Mucosa of stomach (tissue), 1 donor: ENCODE data around the gene GOLGA6L7.
"Not testable (repeated sequence)": the region's sequence is repeated elsewhere in the genome, so short reads cannot be mapped to it uniquely, and the experiment has no call there.

Experiments used
- H3K27me3 ChIP-seq: one replicate; pipeline ENCODE4 v1.7.0; 2013; ENCODE audit warnings: mild to moderate bottlenecking, low read length; ENCODE audit not compliant: control insufficient read depth, insufficient read depth
- H3K36me3 ChIP-seq: one replicate; pipeline ENCODE4 v1.7.0; 2013; ENCODE audit warnings: low read length; ENCODE audit not compliant: control insufficient read depth, insufficient read depth
- H3K4me1 ChIP-seq: one replicate; pipeline ENCODE4 v1.7.0; 2013; ENCODE audit warnings: mild to moderate bottlenecking, low read length; ENCODE audit not compliant: control insufficient read depth, insufficient read depth
- H3K4me3 ChIP-seq: one replicate; pipeline ENCODE4 v1.7.0; 2013; ENCODE audit warnings: low read length
- H3K9ac ChIP-seq: one replicate; pipeline ENCODE4 v1.7.0; 2013; ENCODE audit warnings: mild to moderate bottlenecking, low read length, moderate library complexity
- H3K9me3 ChIP-seq: one replicate; pipeline ENCODE4 v1.7.0; 2013; ENCODE audit warnings: mild to moderate bottlenecking, low read length, moderate library complexity; ENCODE audit not compliant: control insufficient read depth
- donor health status: Pancreatic carcinoma.

The GOLGA6L7 gene

DNA sequence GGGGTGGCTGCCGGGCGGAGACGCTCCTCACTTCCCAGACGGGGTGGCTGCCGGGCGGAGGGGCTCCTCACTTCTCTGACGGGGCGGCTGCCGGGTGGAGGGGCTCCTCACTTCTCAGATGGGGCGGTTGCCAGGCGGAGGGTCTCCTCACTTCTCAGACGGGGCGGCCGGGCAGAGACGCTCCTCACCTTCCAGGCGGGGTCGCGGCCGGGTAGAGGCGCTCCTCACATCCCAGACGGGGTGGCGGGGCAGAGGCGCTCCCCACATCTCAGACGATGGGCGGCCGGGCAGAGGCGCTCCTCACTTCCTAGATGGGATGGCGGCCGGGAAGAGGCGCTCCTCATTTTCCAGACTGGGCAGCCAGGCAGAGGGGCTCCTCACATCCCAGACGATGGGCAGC is 1.3 kb upstream of the GOLGA6L7 start:
- H3K9me3 ChIP-seq, H3K27me3 ChIP-seq, H3K4me1 ChIP-seq, H3K36me3 ChIP-seq, H3K9ac ChIP-seq, H3K4me3 ChIP-seq: not testable (repeated sequence)

DNA sequence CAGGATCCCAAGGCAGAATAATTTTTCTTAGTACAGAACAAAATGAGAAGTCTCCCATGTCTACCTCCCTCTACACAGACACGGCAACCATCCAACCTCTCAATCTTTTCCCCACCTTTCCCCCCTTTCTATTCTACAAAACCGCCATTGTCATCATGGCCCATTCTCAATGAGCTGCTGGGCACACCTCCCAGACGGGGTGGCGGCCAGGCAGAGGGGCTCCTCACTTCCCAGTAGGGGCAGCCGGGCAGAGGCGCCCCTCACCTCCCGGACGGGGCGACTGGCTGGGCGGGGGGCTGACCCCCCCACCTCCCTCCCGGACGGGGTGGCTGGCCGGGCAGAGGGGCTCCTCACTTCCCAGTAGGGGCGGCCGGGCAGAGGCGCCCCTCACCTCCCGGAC is 827 bp upstream of the GOLGA6L7 start:
- not testable (repeated sequence) for H3K27me3 ChIP-seq, H3K9me3 ChIP-seq, H3K9ac ChIP-seq, H3K36me3 ChIP-seq, H3K4me3 ChIP-seq, H3K4me1 ChIP-seq

GRCh38 chr15:28847959-28848358 is 485 bp downstream of the GOLGA6L7 start:
- not testable (repeated sequence) for H3K36me3 ChIP-seq, H3K9ac ChIP-seq, H3K4me1 ChIP-seq, H3K9me3 ChIP-seq, H3K27me3 ChIP-seq, H3K4me3 ChIP-seq

GRCh38 chr15:28847247-28847646 is 1.2 kb downstream of the GOLGA6L7 start:
- not testable (repeated sequence) for H3K4me3 ChIP-seq, H3K36me3 ChIP-seq, H3K9me3 ChIP-seq, H3K27me3 ChIP-seq, H3K4me1 ChIP-seq, H3K9ac ChIP-seq

DNA sequence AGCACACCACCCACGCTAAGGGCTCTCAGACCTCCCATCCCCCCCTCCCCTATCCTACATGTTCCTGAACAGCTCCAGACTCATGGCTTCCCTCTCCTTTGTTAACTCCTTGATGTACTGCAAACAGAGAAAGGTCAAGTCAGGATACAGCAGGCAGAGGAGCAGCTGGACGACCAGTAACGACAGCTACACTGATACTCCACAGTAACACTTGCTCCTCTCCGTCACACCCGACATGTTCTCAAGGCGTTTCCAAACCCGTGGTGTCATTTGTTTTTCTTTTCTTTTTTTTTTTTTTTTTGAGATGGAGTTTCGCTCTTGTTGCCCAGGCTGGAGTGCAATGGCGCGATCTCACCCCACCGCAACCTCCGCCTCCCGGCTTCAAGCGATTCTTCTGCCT is 4.3 kb downstream of the GOLGA6L7 start:
- not testable (repeated sequence) for H3K27me3 ChIP-seq, H3K9me3 ChIP-seq, H3K9ac ChIP-seq, H3K4me1 ChIP-seq, H3K4me3 ChIP-seq, H3K36me3 ChIP-seq

DNA sequence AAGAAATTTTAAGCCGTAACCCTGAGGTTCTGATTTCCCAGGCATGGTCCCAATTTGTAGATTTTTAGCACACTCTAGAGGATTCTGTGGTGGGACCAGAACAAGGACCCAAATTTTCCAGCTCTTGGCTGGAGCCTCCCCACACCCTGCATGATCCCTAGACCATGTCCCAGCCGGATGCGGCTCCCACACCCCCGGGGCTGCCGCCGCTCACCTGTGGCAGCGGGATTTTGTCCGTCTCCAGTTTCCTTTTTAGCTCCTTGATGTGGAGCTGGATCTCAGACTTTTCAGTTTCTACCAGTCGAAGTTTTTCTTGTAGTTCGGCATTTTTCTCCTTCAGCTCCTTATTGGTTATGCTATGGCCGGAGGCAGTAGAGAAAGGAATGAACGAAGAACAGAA is 4.9 kb downstream of the GOLGA6L7 start:
- not testable (repeated sequence) for H3K4me3 ChIP-seq, H3K27me3 ChIP-seq, H3K36me3 ChIP-seq, H3K4me1 ChIP-seq, H3K9me3 ChIP-seq, H3K9ac ChIP-seq

GRCh38 chr15:28842210-28842609 is 6.2 kb downstream of the GOLGA6L7 start:
- not testable (repeated sequence) for H3K9me3 ChIP-seq, H3K4me3 ChIP-seq, H3K36me3 ChIP-seq, H3K9ac ChIP-seq, H3K27me3 ChIP-seq, H3K4me1 ChIP-seq

- H3K36me3 ChIP-seq = not testable (repeated sequence)
Observed at GRCh38 chr15:28840285-28840684, 8.2 kb downstream of the GOLGA6L7 start.

DNA sequence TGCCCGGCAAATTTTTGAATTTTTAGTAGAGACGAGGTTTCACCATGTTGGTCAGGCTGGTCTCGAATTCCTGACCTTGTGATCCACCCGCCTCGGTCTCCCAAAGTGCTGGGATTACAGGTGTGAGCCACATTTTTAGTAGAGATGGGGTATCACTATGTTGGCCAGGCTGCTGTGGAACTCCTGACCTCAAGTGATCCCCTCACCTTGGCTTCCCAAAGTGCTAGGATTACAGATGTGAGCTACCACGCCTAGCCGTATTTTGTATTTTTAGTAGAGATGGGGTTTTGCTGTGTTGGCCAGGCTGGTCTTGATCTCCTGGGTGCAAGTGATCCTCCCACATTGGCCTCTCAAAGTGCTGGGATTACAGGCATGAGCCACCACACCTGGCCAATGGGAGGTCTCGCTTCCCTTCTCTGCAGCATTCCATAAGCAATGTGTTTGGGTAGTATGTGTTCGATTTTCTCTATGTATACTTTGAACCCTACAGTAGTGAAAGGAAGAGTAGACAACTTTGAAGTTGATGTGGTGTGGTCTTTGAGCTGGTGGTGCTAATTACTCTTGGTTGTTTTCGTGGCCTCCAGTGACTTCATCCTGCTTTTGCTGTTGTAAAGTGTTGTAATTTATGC is 13.4 kb downstream of the GOLGA6L7 start:
- not testable (repeated sequence) for H3K36me3 ChIP-seq, H3K9me3 ChIP-seq, H3K4me3 ChIP-seq, H3K9ac ChIP-seq, H3K27me3 ChIP-seq, H3K4me1 ChIP-seq

More at GRCh38 chr15:28840285-28840684, 8.2 kb downstream of the GOLGA6L7 start:
- H3K27me3 ChIP-seq, H3K4me1 ChIP-seq, H3K9me3 ChIP-seq, H3K4me3 ChIP-seq, H3K9ac ChIP-seq: not testable (repeated sequence)

DNA sequence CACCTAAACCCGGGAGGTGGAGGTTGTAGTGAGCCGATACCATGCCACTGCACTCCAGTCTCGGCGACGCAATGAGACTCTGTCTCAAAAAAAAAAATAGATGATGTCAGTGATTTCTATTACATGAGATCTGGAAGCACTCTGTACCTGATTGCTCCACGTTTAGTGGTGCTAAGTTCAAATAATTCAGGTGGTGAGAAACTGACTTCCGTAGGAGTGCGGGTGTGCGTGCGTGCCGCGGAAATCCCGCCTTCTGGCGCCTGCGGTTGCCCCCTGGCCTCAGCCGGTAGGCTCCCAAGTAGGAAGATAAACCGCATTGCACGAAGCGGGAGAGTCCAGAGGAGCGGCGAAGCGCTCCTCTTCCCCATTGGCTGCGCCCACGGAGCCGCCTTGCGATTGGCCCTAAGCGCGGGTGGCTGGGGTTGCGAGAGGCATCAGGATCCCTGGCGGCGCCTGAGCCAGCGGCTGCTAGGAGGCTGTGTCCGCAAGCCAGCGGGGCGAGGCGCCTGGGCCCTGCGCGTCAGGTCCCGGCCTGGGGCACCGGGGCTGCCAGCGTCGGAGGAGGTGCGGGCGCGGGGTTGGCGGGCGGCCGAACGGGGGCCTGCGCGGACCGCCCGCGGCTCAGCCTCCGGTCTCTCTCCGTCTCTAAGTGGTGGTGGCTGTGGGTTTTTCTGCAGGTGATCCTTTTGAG is 16.4 kb downstream of the GOLGA6L7 start:
- not testable (repeated sequence) for H3K4me1 ChIP-seq, H3K4me3 ChIP-seq, H3K9me3 ChIP-seq, H3K36me3 ChIP-seq, H3K9ac ChIP-seq, H3K27me3 ChIP-seq

GRCh38 chr15:28821420-28821819 is 27.0 kb downstream of the GOLGA6L7 start:
- not testable (repeated sequence) for H3K4me1 ChIP-seq, H3K9ac ChIP-seq, H3K27me3 ChIP-seq, H3K36me3 ChIP-seq, H3K4me3 ChIP-seq, H3K9me3 ChIP-seq

- H3K4me1 ChIP-seq, H3K9me3 ChIP-seq, H3K27me3 ChIP-seq, H3K36me3 ChIP-seq, H3K9ac ChIP-seq, H3K4me3 ChIP-seq: not testable (repeated sequence)
Observed at GRCh38 chr15:28819930-28820295, 28.5 kb downstream of the GOLGA6L7 start.
